GM12872 (cell line): ENCODE results near the gene ADAMTS17.

ENCODE experiments used
- CTCF ChIP-seq: IDR thresholded peaks from 3 replicates; pipeline ENCODE4 v1.5.1; 2011; ENCODE audit warnings: low read depth, mild to moderate bottlenecking, low read length, moderate library complexity; ENCODE audit not compliant: insufficient read depth

ADAMTS17 gene

GRCh38 chr15:100105101-100105500, 236.7 kb downstream of the ADAMTS17 start:
- TF ChIP-seq CTCF: no peak

- TF ChIP-seq CTCF: no peak
Measured at GRCh38 chr15:100104245-100104644, 237.5 kb downstream of the ADAMTS17 start.

GRCh38 chr15:100103828-100104227, 237.9 kb downstream of the ADAMTS17 start:
- TF ChIP-seq CTCF: no peak

GRCh38 chr15:100101426-100102089, 240.2 kb downstream of the ADAMTS17 start:
- no peak for TF ChIP-seq CTCF

- no peak for TF ChIP-seq CTCF
Measured at GRCh38 chr15:100100926-100101325, 240.8 kb downstream of the ADAMTS17 start.

- TF ChIP-seq CTCF: no peak
Measured at GRCh38 chr15:100099976-100100375, 241.8 kb downstream of the ADAMTS17 start.

- TF ChIP-seq CTCF: no peak
Measured at GRCh38 chr15:100098705-100099104, 243.1 kb downstream of the ADAMTS17 start.
